ENCODE results near the gene ERMP1. TPM values are rescaled to one million over a fixed set of nuclear protein-coding genes. Genes with fewer than 3 reads are reported as not detected.

ERMP1 gene
- polyA plus RNA-seq, 1 experiment: 6.1 TPM

- no peak overlapping the region for H3K4me3 ChIP-seq (ENCODE audit: low read depth, low read length)
These were observed 6.9 kb downstream of the ERMP1 start for GRCh38 chr9:5825895-5826622.

GRCh38 chr9:5825223-5825622 is 7.7 kb downstream of the ERMP1 start:
- POLR2A ChIA-PET: no interaction called here
- no peak overlapping the region for H3K27ac ChIP-seq (ENCODE audit: low read depth, low read length)
- CTCF ChIA-PET: interaction anchor here (0.9 kb wide), 1 partner anchor 8 kb away, joined by 3 read pairs; the partner anchor contains the start of gene ERMP1
- H3K4me3 ChIP-seq (ENCODE audit: low read depth, low read length): no peak overlapping the region
- H3K27me3 ChIP-seq (ENCODE audit: control insufficient read depth, insufficient read depth, low read length): no peaks in the 10 kb centered on the region
- no peak for DNase-seq (ENCODE audit: low read depth, low spot score)
- H3K9me3 ChIP-seq (ENCODE audit: control insufficient read depth, insufficient read depth, low read length): no peaks in the 10 kb centered on the region
- TF ChIP-seq CTCF (IDR thresholded peaks at IDR 0.05; ENCODE audit: low read depth, low read length): no peak

More at GRCh38 chr9:5825895-5826622, 6.9 kb downstream of the ERMP1 start:
- ChIA-PET CTCF (no interaction called here), POLR2A (no interaction called here)
- no peaks in the 10 kb centered on the region for H3K9me3 ChIP-seq (ENCODE audit: control insufficient read depth, insufficient read depth, low read length)
- no peak overlapping the region for H3K27ac ChIP-seq (ENCODE audit: low read depth, low read length)
- DNase-seq (ENCODE audit: low read depth, low spot score): no peak
- no peak for TF ChIP-seq CTCF (IDR thresholded peaks at IDR 0.05; ENCODE audit: low read depth, low read length)
- no peaks in the 10 kb centered on the region for H3K27me3 ChIP-seq (ENCODE audit: control insufficient read depth, insufficient read depth, low read length)

- no peak for DNase-seq (ENCODE audit: low read depth, low spot score)
- Histone ChIP-seq H3K27ac (ENCODE audit: low read depth, low read length) (no peak overlapping the region), H3K9me3 (ENCODE audit: control insufficient read depth, insufficient read depth, low read length) (no peaks in the 10 kb centered on the region), H3K27me3 (ENCODE audit: control insufficient read depth, insufficient read depth, low read length) (no peaks in the 10 kb centered on the region), H3K4me3 (ENCODE audit: low read depth, low read length) (no peak overlapping the region)
- no peak for TF ChIP-seq CTCF (IDR thresholded peaks at IDR 0.05; ENCODE audit: low read depth, low read length)
- POLR2A ChIA-PET: no interaction called here
- CTCF ChIA-PET: interaction anchor here (8.1 kb wide), 1 partner anchor 12 kb away, joined by 50 read pairs; the partner anchor contains the start of gene ERMP1
These were observed 12.5 kb downstream of the ERMP1 start for GRCh38 chr9:5820425-5820824.

GRCh38 chr9:5819174-5819573 is 13.7 kb downstream of the ERMP1 start:
- DNase-seq (ENCODE audit: low read depth, low spot score): no peak
- CTCF ChIA-PET: interaction anchor here (1.0 to 8.1 kb wide), 2 partner anchors 14 to 67 kb away, joined by 3 to 50 read pairs; partner anchors contain the start of gene ERMP1
- POLR2A ChIA-PET: no interaction called here
- no peaks in the 10 kb centered on the region for H3K9me3 ChIP-seq (ENCODE audit: control insufficient read depth, insufficient read depth, low read length)
- no peak overlapping the region for H3K27ac ChIP-seq (ENCODE audit: low read depth, low read length)
- no peak overlapping the region for H3K4me3 ChIP-seq (ENCODE audit: low read depth, low read length)
- no peak for TF ChIP-seq CTCF (IDR thresholded peaks at IDR 0.05; ENCODE audit: low read depth, low read length)
- H3K27me3 ChIP-seq (ENCODE audit: control insufficient read depth, insufficient read depth, low read length): no peaks in the 10 kb centered on the region

GRCh38 chr9:5818424-5819142 is 14.3 kb downstream of the ERMP1 start:
- POLR2A ChIA-PET: interaction anchor here (0.7 kb wide), 1 partner anchor 37 kb away, joined by 5 read pairs; no protein-coding TSS in a partner anchor
- Histone ChIP-seq H3K27me3 (ENCODE audit: control insufficient read depth, insufficient read depth, low read length) (no peaks in the 10 kb centered on the region), H3K9me3 (ENCODE audit: control insufficient read depth, insufficient read depth, low read length) (no peaks in the 10 kb centered on the region), H3K4me3 (ENCODE audit: low read depth, low read length) (no peak overlapping the region), H3K27ac (ENCODE audit: low read depth, low read length) (no peak overlapping the region)
- DNase-seq (ENCODE audit: low read depth, low spot score): no peak
- CTCF ChIA-PET: interaction anchor here (0.8 to 8.1 kb wide), 3 partner anchors 14 to 67 kb away, joined by 3 to 50 read pairs (median 3); partner anchors contain the start of gene ERMP1
- TF ChIP-seq CTCF (IDR thresholded peaks at IDR 0.05; ENCODE audit: low read depth, low read length): no peak
